NCI-H1105 treated with DMSO at 0.1 percent for 48 hours (cell line): ENCODE results near the gene FUT8.
"Not testable (repeated sequence)": the region's sequence is repeated elsewhere in the genome, so short reads cannot be mapped to it uniquely, and the experiment has no call there.

Experiments used
- DNase-seq: peaks from one replicate; lab custom pipeline; 2025; lab: John Stamatoyannopoulos, UW

Gene FUT8

DNA sequence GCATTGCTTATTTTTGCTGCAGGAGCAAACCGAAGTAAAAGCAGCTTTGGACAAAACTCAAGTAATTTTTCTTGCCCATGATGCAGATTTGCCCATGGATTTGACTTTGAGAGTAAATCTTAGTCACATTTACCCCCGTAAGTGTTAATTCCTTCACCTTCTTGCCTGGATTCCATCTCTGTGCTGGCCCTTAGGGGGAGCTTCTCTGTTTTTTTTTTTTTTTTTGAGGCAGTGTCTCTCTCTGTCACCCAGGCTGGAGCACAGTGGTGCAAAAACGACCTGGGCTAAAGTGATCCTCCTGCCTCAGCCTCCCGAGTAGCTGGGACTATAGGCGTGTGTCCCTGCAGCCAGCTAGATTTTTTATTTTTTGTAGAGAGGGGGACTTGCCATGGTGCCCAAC is 210.2 kb downstream of the FUT8 start:
- DNase-seq = no peak

DNA sequence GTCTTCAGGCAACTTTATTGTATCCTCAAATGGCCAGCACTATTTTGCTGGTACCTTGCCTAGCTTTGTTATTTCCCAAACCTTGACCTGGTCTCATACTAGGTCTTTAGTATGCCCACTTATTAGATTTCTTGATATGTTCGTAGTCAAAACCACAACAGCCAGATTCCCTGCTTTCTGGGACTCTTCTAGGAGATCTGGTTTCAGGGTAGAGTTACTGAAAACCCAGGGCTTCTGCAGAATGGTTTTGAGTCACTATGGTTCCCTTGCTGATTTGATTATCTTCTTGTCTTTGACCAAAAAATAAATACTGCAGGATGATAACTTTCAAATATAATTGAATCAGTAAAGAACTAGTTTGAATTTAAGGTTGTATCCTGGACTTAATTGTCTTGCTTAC is 211.2 kb downstream of the FUT8 start:
- no peak for DNase-seq

DNA sequence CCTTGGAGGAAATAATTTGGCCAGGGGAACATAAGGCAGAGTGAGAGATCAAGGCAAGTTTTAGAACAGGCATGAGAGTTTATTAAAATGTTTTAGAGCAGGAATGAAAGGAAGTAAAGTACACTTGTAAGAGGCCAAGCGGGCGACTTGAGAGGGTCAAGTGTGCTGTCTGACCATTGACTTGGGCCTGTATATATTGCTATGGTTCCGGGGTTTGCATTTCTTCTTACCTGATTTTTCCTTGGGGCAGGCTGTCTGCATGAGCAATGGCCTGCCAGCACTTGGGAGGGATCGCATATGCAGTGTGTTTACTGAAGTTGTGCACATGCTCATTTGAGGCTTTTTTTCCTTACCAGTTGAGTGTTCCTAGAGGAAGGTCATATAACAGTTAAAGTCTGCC is 214.8 kb downstream of the FUT8 start:
- no peak for DNase-seq

DNA sequence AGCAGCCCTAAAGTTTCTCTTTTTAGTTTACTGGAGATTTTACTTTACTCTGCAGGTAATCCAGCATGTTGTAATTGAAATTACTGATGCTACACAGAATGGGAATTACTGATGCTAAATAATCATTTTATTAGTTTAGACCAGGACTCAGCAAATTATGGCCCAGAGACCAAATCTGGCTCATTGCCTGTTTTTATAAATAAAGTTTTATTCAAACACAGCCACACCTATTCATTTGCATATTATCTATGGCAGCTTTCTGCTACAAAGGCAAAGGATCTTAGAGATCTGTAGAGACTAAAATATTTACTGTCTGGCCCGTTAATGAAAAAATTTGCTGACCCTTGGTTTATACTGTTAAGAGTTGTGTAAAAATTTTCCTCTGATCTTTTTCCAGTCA is 216.1 kb downstream of the FUT8 start:
- DNase-seq = no peak

DNA sequence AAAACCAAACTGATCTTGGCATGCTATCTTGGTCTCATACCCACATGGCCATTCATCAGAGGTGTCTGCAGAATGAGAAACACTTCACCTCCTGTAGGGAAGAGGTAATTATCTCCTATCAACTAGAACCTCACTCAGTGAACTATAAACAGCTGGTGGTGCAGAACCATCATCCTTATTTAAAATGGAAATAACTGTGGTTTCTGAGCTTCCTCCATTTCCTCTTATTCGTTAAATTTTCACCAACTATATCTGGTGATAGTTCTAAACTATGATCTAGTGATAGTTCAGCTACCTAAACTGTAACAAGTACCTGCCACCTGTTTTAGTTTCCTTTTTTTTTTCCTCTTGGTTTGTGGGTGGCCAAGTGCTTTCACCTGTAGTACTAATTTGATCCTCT is 218.5 kb downstream of the FUT8 start:
- DNase-seq = no peak

DNA sequence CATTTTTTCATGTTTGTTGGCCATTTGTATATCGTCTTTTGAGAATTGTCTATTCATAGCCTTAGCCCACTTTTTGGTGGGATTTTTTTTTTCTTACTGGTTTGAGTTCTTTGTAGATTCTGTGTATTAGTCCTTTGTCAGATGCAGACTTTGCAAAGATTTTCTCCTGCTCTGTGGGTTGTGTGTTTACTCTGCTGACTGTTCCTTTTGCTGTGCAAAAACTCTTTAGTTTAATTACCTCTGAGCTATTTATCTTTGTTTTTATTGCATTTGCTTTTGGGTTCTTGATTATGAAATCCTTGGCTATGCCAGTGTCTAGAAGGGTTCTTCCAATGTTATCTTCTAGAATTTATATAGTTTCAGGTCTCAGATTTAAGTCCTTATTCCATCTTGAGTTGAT is 220.0 kb downstream of the FUT8 start:
- DNase-seq = no peak

DNA sequence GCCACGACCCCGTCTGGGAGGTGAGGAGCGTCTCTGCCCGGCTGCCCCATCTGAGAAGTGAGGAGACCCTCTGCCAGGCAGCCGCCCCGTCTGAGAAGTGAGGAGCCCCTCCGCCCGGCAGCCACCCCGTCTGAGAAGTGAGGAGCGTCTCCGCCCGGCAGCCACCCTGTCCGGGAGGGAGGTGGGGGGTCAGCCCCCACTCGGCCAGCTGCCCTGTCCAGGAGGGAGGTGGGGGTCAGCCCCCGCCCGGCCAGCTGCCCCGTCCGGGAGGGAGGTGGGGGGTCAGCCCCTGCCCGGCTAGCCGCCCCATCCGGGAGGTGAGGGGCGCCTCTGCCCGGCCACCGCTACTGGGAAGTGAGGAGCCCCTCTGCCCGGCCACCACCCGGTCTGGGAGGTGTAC is 221.1 kb downstream of the FUT8 start:
- DNase-seq = not testable (repeated sequence)

DNA sequence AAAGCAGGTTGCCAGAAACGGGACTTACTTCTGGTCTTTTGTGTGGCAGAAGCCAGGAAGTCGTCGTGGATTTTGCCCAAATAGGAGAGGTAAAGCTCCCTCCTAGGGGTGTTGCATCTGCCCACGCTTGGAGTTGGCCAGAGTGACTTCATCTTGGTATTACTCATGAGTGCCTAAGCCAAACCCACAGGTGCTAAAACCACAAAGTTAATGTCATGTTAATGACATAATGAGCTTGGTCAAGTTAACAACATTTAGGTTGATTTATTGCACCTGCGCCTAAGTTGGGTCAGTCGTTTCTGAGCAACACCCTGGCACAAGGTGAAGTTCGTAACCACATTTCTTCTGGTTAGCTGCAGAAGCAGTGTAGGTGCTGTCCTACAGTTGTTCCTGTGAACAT is 225.2 kb downstream of the FUT8 start:
- DNase-seq = no peak

DNA sequence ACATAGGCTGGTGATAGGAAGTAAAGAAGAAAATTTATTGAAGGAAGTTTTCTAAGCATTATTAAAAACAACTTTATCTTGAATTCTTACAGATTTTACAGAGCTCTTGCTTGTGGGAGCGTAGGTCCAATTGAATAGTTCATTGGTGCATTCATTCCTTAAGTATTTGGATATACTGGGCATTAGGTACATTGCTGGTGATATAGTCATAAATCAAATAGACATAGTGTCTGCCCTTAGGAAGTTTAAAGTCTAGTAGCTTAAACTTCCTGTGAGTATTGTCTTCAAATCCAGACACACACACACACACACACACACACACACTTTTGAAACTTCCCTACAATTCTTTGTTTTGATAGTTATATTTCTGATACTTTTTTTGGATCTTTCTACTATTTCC is 226.7 kb downstream of the FUT8 start:
- no peak for DNase-seq

DNA sequence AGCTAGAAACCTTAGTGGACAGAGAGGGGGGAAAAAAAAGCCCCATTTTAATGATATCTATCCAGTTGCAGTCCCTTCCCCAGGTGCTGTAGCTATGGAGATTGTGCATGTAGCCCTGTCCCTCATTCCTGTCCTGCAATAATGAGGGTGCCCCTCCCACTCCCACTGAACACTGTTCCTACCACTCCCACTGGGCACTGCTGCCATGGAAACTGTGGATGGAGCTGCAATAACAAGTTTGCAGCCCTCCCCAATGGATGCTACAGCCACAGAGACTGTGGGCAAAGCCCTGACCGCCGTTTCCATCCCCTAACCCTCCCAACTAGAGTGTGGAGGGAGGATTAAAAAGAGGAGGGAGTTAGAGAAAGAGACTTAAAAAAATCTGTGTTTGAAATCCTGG is 238.3 kb downstream of the FUT8 start:
- DNase-seq = no peak

DNA sequence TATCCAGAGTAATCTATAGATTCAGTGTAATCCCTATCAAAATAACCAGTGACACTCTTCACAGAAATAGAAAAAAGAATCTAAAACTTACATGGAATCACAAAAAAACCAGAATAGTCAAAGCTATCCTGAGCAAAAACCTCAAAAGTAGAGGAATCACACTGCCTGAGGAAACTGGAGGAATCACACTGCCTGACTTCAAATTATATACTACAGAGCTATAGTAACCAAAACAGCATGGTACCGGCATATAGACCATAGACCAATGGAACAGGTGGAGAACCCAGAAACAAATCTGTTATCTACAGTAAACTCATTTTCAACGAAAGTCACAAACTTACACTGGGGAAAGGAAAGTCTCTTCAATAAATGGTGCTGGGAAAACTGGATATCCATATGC is 244.0 kb downstream of the FUT8 start:
- no peak for DNase-seq

DNA sequence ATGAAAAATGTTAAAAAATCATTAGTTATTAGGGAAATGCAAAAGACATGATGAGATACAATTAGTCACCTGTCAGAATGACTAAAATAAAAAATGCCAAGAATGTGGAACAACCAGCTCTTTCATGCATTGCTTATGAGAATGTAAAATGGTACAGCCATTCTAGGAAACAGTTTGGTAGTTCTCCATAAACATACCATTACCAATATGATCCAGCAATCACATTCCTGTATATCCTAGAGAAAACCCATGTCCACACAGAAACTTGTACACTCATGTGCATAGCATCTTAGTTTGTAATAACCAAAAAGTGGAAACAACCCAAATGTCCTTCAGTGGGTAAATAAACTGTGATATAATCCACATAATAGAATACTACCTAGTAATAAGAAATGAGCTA is 245.7 kb downstream of the FUT8 start:
- DNase-seq = no peak

DNA sequence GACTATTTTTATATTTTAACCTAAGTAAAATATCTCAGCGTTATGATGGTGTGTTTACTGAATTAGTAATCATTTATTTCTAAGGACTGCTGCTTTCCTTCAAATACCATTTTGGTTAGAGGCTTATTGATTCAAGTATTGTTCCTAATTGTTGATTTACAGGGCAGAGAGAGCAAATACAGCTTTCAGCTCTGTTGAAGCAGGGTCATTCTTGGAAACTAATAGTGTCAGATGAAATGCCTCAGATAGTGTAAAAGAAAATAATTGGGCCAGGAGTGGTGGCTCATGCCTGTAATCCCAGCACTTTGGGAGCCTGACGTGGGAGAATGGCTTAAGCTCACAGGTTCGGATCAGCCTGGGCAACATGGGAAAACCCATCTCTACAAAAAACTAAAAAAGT is 249.3 kb downstream of the FUT8 start:
- DNase-seq = peak; percentile 8

DNA sequence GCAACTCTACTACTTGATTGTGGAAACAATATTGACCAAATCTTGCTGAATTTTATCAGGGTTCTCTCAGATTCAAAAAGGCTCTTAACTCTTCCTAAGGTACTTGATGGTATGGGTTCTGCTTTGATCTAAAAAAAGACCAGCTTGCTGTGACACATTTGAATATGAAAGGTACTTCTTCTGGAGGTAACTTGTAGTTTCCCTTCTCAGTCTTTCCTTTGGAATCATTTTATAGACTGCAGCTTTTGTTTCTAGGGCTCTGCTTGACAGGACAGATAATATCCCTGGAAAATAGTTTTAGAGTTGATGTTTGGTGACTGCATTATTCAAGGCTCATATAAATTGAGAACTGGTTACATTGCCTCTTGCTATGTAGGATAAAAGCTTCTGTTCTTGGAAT is 251.9 kb downstream of the FUT8 start:
- no peak for DNase-seq

DNA sequence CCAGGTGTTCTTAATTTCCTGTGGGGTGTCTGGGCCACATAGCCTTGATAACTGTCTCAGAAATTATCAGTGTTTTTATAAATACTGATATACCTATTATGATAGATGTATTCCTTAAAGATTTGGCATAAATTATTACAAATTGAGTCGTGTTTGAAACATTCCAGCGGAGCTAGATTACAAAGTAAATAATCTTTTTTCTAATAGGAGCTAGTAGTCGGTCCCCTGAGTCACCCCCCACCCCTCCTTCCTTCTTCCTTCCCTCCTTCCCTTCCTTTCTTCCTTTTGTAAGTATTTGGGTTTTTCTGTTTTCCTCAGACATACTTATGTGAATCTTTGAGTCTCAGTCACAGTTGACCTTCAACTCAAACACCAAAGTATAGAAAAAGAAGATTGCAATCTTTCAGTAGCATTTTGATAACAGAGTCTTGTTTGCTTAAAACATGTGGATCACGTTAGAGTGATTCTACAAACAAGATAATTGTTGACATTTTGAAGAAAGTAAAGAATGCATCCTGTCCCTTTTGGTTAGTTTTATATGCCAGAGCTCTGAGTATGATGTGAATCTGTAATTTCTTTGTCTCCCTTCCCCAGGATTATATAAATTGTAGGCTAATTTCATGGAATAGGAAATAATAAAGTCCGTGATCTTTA is 264.0 kb downstream of the FUT8 start:
- DNase-seq = no peak

DNA sequence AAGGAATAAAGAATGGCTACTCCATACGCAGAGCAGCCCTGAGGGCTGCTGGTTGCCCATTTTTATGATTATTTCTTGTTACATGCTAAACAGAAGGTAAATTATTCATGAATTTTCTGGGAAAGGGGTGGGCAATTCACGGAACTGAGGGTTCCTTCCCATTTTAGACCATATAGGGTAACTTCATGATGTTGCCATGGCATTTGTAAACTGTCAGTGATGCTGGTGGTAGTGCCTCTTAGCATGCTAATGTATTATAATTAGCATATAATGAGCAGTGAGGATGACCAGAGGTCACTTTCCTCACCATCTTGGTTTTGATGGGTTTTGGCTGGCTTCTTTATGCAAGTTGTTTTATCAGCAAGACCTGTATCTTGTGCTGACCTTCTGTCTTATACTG is 273.0 kb downstream of the FUT8 start:
- no peak for DNase-seq

DNA sequence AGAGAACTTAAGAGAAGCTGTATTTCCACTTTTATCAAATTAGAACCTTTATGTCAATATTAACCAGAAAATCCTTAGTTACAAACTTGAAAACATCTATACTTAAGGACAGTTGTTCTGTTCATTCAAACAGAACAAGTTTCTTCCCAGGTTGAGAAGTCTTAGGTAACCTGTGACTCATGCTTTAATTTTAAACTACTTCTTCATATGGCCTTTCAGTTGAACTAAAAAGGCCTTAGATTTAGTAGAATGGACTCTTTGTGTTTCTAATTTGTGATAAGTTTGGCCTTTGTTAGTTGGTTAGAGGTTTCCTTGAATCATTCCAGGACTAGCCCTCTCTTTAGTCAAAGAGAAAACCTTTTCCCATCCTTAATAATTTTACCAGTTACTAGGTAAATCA is 274.2 kb downstream of the FUT8 start:
- DNase-seq = no peak

DNA sequence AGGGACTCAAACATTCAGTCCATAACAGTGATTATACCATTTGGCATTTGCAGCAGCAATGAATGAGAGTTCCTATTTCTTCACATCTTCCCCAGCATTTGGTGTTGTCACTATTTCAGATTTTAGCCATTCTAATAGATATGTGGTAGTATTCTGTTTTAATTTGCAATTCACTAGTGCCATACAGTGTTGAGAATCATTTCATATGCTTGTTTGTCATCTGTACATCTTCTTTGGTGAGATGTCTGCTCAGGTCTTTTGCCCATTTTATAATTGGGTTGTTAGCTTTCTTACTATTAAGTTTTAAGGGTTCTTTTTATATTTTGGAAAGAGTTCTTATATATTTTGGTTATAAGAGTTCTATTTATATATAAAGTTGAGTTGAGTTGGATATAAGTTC is 276.5 kb downstream of the FUT8 start:
- DNase-seq = no peak

DNA sequence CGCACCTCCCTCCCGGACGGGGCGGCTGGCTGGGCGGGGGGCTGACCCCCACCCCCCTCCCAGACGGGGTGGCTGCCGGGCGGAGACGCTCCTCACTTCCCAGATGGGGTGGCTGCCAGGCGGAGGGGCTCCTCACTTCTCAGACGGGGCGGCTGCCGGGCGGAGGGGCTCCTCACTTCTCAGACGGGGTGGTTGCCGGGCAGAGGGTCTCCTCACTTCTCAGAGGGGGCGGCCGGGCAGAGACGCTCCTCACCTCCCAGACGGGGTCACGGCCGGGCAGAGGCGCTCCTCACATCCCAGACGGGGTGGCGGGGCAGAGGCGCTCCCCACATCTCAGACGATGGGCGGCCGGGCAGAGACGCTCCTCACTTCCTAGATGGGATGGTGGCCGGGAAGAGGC is 280.0 kb downstream of the FUT8 start:
- DNase-seq = not testable (repeated sequence)

DNA sequence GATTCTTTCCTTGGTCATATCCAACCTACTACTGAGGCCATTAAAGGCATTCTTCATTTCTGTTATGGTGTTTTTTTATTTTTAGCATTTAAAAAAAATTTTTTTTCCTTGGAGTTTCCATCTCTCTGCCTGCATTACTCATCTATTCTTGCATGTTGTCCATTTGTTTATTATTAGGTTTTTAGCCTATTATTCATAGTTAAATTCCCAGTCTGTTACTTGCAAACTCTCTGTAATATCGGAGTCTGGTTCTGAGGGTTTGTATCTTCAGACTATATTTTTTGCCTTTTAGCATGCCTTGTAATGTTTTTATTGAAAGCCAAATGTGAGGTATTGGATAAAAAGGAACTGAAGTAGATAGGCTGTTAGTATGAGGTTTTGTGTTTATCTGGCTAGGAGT is 284.3 kb downstream of the FUT8 start:
- no peak for DNase-seq

DNA sequence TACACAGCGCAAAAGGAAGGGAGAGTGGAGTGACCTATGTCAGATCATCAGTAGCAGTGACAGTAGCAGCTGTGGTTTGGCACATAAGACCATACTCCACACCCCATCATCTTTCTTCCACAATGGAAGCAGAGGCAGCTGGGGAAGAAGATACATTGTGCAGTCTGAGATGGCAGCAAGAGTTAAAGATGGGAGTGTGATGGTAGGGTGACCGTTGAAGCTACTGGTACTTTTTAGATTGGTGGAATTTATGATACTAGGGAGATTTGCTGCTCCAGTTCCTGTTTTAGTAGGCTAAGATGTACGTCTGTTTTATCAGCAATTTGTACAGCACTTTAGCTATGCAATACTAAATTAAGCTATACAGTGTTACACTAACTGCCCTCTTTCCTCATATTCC is 291.0 kb downstream of the FUT8 start:
- DNase-seq = no peak

DNA sequence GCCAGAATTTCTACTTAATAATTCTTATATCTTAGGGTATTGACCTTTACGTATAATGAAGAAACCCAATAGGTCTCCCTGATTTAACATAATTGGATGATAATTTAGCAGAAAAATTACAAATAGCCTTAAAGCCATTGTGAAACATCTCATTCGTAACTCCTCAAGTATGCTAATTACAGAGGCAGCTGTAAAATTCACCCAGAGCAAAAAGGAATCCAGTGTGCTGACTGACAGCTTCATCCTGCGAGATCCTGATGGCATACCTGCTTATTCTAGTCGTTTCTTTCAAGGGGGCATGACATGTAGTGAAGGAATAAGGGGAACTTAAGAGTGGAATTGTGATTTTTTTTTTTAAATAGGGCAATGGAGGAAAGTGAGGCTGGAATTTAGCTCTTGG is 291.5 kb downstream of the FUT8 start:
- DNase-seq = no peak

DNA sequence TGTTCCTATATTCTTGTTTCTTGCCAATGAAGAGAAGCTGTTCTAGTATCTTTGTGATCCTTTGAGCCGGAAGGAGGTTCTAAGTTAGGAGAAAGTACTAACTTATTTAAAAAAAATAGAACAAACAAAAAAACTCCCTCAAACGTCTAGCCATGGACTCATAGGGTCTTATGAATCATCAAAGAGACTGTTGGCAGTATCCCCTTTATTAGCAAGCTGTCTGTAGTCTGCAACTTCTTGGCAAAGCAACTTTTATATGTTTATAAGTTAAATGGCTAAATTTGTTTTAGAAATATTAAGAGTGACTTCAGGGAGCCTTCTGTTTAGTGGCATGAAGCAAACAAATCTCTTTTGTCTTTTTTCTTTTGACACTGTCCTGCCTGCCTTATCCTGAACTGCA is 291.9 kb downstream of the FUT8 start:
- no peak for DNase-seq

DNA sequence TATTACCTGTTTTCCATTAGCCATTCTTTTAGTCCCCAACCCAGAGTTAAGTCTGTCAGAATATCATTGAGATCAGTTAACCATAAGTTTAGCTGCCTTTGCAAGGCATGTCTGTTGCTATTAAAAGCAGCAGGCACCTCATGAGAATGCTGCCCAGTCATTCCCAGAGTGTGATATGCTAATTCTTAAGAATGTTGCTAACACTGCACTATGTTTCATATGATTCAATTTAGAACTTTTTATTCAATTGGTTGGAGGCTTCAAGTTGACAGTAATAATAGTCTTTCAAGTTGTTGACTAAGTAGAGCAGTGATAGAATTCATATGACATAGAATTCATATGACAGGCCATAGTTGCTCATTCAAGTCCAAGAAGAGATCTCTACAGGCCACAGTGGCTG is 292.3 kb downstream of the FUT8 start:
- no peak for DNase-seq

DNA sequence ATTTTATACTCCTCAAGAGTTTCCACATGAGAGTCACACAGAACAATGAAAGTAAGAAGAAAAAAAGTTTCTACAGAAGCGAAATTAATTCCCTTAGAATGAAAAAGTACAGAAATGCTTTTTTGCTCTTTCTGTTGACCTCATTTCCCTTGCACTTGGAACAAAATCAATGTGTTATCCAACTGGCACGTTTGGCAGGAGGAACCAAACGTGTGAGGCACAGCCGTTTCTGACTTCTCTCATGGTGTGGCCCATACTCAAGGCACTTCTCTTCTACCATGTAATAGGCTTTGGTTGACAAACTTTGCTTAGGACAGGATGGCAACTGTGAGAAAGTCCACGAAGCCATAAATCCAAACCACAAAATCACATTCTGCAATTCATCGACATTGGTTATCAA is 297.0 kb downstream of the FUT8 start:
- no peak for DNase-seq
